HUES6 (cell line): ENCODE data around the gene HSD17B12.

Source experiments
- H3K27ac ChIP-seq: 2 replicates; pipeline ENCODE4 v1.7.0; 2013; ENCODE audit warnings: low read depth, mild to moderate bottlenecking, low read length, inconsistent platforms
- H3K27me3 ChIP-seq: 2 replicates; pipeline ENCODE4 v1.6.1; 2013; ENCODE audit warnings: low read length; ENCODE audit not compliant: control insufficient read depth, insufficient read depth
- H3K36me3 ChIP-seq: 2 replicates; pipeline ENCODE4 v1.6.1; 2013; ENCODE audit warnings: low read length; ENCODE audit not compliant: control insufficient read depth, insufficient read depth
- H3K4me1 ChIP-seq: 2 replicates; pipeline ENCODE4 v1.6.1; 2013; ENCODE audit warnings: low read length; ENCODE audit not compliant: control insufficient read depth, insufficient read depth
- H3K4me3 ChIP-seq: 2 replicates; pipeline ENCODE4 v1.5.1; 2013; ENCODE audit warnings: low read depth, low read length
- H3K9ac ChIP-seq: one replicate; pipeline ENCODE4 v1.6.1; 2013; ENCODE audit warnings: mild to moderate bottlenecking, low read length
- H3K9me3 ChIP-seq: 2 replicates; pipeline ENCODE4 v1.6.1; 2013; ENCODE audit warnings: low read depth, low read length; ENCODE audit not compliant: control insufficient read depth, insufficient read depth

Gene HSD17B12

GRCh38 chr11:43825217-43825816 is 144.8 kb downstream of the HSD17B12 start:
- H3K27ac ChIP-seq, result no peak overlapping the region
- no peaks in the 10 kb centered on the region for H3K27me3 ChIP-seq
- H3K36me3 ChIP-seq, result peaks cover 18% of the 10 kb centered on the region
- no peak overlapping the region for H3K9ac ChIP-seq
- H3K9me3 ChIP-seq, result no peaks in the 10 kb centered on the region
- no peaks in the 10 kb centered on the region for H3K4me1 ChIP-seq
- no peak overlapping the region for H3K4me3 ChIP-seq

DNA sequence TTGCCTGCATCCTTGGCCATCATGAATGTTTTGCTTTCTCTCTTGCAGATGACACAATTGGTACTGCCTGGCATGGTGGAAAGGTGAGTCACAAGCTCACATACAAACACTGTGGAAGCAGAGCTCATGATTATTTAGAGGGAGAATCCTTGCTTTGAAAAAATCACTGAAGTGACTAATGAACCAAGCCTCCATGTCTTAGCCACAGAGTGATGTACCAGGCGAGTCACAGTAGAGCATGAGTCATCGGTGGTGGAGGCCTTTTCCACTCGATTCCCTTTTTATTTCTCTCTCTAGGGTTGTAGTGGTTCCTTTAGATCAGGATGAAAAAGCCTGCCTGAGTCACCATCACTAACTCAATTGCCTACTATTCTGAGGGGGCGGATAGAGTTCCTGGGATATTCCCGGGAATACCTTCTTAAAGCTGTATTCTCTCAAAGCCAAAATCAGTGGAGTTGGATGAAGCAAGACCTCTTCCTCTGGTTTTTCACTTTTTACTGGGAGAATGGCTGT is 150.4 kb downstream of the HSD17B12 start:
- Histone ChIP-seq H3K9ac (no peak overlapping the region), H3K4me1 (no peaks in the 10 kb centered on the region), H3K27me3 (no peaks in the 10 kb centered on the region), H3K36me3 (peaks cover 24% of the 10 kb centered on the region), H3K27ac (0 out of 2 replicates have a peak overlapping the region, but pooled peaks have one; percentile 15), H3K4me3 (no peak overlapping the region), H3K9me3 (no peaks in the 10 kb centered on the region)

- H3K9ac ChIP-seq, result no peak overlapping the region
- H3K9me3 ChIP-seq, result no peaks in the 10 kb centered on the region
- no peaks in the 10 kb centered on the region for H3K27me3 ChIP-seq
- H3K27ac ChIP-seq, result no peak overlapping the region
- H3K4me3 ChIP-seq, result no peak overlapping the region
- H3K4me1 ChIP-seq, result no peaks in the 10 kb centered on the region
- peaks cover 24% of the 10 kb centered on the region for H3K36me3 ChIP-seq
These were observed 152.0 kb downstream of the HSD17B12 start for GRCh38 chr11:43832536-43832935.

DNA sequence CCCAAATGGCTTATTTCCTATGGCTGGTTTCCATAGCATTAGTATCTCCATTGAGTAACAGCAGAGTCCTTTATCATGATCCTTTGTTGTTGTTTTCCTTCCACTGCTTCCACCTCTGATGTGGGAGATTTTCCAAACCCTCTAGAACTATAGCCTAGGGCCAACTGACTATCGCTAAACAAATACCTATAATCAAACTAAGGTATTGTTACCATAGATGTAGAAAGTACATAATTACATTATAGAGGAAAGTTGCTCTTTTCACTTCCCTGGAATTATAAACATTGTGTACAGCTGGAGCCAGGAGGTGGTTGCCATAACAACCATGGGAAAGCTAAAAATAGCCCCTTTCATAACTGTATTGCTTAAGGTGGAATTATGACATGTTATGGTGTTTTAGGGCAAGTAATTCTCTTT is 153.1 kb downstream of the HSD17B12 start:
- Histone ChIP-seq H3K4me3 (no peak overlapping the region), H3K27me3 (no peaks in the 10 kb centered on the region), H3K27ac (no peak overlapping the region), H3K4me1 (no peaks in the 10 kb centered on the region), H3K36me3 (peaks cover 34% of the 10 kb centered on the region), H3K9me3 (no peaks in the 10 kb centered on the region), H3K9ac (no peak overlapping the region)

- Histone ChIP-seq H3K36me3 (peaks cover 40% of the 10 kb centered on the region), H3K4me1 (no peaks in the 10 kb centered on the region), H3K4me3 (no peak overlapping the region), H3K9ac (no peak overlapping the region), H3K9me3 (no peaks in the 10 kb centered on the region), H3K27me3 (no peaks in the 10 kb centered on the region), H3K27ac (no peak overlapping the region)
These were observed 153.7 kb downstream of the HSD17B12 start for GRCh38 chr11:43834286-43834685.

- H3K4me1 ChIP-seq, result no peaks in the 10 kb centered on the region
- H3K4me3 ChIP-seq, result no peak overlapping the region
- no peaks in the 10 kb centered on the region for H3K27me3 ChIP-seq
- H3K27ac ChIP-seq, result no peak overlapping the region
- no peak overlapping the region for H3K9ac ChIP-seq
- peaks cover 45% of the 10 kb centered on the region for H3K36me3 ChIP-seq
- H3K9me3 ChIP-seq, result no peaks in the 10 kb centered on the region
These were observed 154.6 kb downstream of the HSD17B12 start for GRCh38 chr11:43835104-43835503.

DNA sequence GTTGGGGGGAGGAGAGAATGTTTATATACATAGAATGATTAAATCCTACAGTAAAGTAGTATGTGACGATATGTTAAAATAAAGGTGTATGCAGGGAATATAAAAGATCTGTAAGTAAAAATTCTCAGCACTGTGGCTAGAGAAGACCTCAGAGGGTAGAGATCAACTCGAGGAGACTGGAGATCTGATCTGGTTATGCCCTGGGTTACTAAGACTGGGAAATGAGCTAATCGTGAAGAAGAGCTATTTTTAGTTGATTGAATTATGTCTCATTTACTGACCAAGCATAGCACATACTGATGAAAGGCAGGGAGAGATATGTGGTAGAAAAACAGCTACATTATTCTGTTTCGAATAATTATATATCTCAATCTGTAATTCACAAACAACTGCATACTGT is 157.3 kb downstream of the HSD17B12 start:
- Histone ChIP-seq H3K27me3 (no peaks in the 10 kb centered on the region), H3K9ac (no peak overlapping the region), H3K9me3 (no peaks in the 10 kb centered on the region), H3K27ac (no peak overlapping the region), H3K4me3 (no peak overlapping the region), H3K4me1 (no peaks in the 10 kb centered on the region), H3K36me3 (peaks cover 45% of the 10 kb centered on the region)

GRCh38 chr11:43842021-43842420 is 161.5 kb downstream of the HSD17B12 start:
- no peak overlapping the region for H3K4me3 ChIP-seq
- no peaks in the 10 kb centered on the region for H3K9me3 ChIP-seq
- no peaks in the 10 kb centered on the region for H3K4me1 ChIP-seq
- H3K9ac ChIP-seq, result no peak overlapping the region
- no peaks in the 10 kb centered on the region for H3K27me3 ChIP-seq
- no peak overlapping the region for H3K27ac ChIP-seq
- peaks cover 40% of the 10 kb centered on the region for H3K36me3 ChIP-seq

DNA sequence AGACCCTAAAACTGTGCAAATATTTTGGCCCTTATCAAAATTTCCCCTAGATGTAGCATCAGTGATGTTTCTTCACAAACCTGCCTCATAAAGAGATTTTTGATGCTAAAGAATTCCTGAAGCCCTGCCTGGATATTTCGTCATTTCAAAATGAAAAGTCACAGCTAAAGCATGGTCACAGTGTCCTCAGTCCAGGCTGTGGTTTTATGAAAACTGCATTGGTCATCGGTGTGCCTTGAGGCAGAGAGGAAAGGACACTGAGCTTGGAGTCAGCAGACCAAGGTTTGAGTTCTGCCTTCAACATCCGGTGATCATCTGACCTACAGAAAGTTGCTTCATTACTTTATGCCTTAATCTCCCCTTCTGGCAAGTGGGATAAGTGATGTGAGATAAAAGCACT is 165.3 kb downstream of the HSD17B12 start:
- Histone ChIP-seq H3K4me1 (no peaks in the 10 kb centered on the region), H3K27ac (no peak overlapping the region), H3K36me3 (peaks cover 12% of the 10 kb centered on the region), H3K9me3 (no peaks in the 10 kb centered on the region), H3K27me3 (no peaks in the 10 kb centered on the region), H3K9ac (no peak overlapping the region), H3K4me3 (no peak overlapping the region)

- Histone ChIP-seq H3K27me3 (no peaks in the 10 kb centered on the region), H3K4me3 (no peak overlapping the region), H3K36me3 (peaks cover 21% of the 10 kb centered on the region), H3K9ac (no peak overlapping the region), H3K9me3 (no peaks in the 10 kb centered on the region), H3K27ac (no peak overlapping the region), H3K4me1 (peaks cover 5% of the 10 kb centered on the region)
These were observed 171.6 kb downstream of the HSD17B12 start for GRCh38 chr11:43852057-43852636.

GRCh38 chr11:43853781-43854180 is 173.2 kb downstream of the HSD17B12 start:
- H3K27me3 ChIP-seq, result no peaks in the 10 kb centered on the region
- no peak overlapping the region for H3K4me3 ChIP-seq
- no peak overlapping the region for H3K9ac ChIP-seq
- peaks cover 21% of the 10 kb centered on the region for H3K36me3 ChIP-seq
- H3K9me3 ChIP-seq, result no peaks in the 10 kb centered on the region
- H3K27ac ChIP-seq, result no peak overlapping the region
- H3K4me1 ChIP-seq, result peaks cover 5% of the 10 kb centered on the region
